ENCODE measurements around the gene GCDH.

GCDH gene

DNA sequence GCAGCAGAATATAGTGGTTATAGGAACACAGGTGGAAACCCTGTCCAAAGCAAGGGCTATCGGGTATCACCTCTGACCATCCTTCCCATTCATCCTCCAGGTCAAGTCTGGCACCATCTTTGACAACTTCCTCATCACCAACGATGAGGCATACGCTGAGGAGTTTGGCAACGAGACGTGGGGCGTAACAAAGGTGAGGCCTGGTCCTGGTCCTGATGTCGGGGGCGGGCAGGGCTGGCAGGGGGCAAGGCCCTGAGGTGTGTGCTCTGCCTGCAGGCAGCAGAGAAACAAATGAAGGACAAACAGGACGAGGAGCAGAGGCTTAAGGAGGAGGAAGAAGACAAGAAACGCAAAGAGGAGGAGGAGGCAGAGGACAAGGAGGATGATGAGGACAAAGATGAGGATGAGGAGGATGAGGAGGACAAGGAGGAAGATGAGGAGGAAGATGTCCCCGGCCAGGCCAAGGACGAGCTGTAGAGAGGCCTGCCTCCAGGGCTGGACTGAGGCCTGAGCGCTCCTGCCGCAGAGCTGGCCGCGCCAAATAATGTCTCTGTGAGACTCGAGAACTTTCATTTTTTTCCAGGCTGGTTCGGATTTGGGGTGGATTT is 52.6 kb downstream of the GCDH start:
- DNase-seq: no peak

DNA sequence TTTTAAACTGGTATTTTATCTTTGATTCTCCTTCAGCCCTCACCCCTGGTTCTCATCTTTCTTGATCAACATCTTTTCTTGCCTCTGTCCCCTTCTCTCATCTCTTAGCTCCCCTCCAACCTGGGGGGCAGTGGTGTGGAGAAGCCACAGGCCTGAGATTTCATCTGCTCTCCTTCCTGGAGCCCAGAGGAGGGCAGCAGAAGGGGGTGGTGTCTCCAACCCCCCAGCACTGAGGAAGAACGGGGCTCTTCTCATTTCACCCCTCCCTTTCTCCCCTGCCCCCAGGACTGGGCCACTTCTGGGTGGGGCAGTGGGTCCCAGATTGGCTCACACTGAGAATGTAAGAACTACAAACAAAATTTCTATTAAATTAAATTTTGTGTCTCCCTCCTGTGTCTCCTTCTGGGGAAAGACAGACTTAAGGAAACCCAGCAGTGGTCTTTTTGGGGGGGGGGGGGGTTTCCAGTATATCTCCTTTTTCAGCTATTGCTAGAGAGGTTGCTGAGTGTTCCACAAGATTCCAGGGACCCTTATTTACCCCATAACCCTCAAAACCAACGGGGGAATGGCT is 53.2 kb downstream of the GCDH start:
- DNase-seq: no peak

DNA sequence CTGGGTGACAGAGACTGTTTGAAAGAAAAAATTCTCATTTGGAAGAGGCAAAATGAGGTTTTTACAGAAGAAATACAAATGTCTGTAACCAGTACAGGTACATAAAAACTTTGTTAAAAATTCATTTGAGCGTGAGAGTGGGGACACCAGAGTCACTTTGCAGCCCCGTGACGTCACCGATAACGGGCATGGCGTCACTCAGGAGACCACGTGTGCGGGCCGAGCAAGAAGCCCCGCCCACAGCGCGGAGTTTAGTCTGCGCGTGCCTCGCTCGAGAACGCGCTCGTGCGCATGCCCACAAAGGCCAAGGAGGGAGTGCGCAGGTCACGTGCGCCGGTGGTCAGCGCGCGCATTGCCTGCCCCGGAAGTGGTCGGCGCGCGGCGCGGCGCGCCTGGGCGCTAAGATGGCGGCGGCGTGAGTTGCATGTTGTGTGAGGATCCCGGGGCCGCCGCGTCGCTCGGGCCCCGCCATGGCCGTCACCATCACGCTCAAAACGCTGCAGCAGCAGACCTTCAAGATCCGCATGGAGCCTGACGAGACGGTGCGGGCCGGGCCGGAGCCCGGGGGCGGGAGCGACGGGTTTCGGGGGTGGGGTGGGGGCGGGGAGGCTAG is 54.6 kb downstream of the GCDH start, which contains the start of gene RAD23A:
Gene RAD23A, plus strand, starts transcription at position 384 of the 613 bp plus-strand sequence. Its CDS starts 87 bp downstream, at position 471.
- peak; percentile 99 for DNase-seq

DNA sequence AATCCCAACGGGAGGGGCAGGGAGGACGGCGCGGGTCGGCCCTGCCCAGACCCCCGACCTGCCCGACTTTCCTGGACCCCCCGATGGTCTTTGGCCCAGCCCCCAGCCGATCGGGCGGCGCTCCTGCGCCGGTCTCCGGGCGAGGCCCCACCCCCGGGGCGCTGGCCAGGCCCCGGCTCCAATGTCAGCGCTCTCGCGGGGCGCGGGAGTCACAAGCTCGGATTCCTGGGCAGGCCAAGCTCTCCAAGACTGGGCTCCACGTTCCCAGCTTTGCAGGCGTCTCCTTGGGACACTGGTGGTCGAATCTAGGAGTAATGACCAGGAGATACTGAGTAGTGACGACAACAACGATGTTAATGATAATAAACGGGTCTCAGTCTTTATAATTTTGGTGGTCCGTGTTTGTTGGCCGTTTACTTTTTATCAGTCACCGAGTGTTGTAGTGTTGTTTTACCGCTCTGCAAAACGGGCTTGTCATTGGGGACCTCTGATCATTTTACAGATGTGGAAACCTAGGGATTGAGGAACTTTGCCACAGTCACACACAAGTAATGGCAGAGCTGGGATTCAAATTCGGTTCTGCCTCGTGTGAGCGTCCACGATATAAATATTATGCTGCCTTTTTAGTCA is 55.2 kb downstream of the GCDH start:
- DNase-seq: peak; percentile 85

DNA sequence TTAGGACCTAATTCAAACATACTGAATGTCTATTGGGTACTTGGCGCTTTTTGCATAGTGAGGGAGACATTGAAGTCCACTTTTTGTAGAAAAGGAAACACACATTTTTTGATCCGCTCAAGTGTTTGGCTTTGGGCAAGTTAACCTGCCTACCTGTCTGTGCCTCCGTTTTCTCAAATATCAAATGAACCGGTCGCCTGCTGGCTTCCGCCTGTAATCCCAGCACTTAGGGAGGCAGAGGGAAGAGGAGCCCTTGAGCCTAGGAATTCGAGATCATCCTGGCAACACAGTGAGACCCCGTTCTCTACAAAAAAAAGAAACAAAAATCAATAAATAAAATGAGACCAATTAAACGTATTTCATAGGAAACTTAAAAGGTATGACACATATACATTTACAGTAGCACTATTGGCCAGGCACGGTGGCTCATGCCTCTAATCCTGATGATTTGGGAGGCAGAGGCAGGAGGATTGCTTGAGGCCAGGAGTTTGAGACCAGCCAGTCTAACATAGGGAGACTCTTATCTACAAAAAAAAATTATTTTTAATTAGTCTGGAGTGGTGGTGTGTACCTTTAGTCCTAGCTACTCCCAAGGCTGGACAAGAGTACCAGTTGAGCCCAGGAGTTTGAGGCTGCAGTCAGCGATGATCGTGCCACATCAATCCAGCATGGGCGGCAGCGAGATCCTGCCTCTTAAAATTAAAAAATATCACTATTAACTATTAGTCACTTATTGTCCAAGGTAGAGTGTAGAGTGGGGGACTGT is 56.0 kb downstream of the GCDH start:
- DNase-seq: no peak

DNA sequence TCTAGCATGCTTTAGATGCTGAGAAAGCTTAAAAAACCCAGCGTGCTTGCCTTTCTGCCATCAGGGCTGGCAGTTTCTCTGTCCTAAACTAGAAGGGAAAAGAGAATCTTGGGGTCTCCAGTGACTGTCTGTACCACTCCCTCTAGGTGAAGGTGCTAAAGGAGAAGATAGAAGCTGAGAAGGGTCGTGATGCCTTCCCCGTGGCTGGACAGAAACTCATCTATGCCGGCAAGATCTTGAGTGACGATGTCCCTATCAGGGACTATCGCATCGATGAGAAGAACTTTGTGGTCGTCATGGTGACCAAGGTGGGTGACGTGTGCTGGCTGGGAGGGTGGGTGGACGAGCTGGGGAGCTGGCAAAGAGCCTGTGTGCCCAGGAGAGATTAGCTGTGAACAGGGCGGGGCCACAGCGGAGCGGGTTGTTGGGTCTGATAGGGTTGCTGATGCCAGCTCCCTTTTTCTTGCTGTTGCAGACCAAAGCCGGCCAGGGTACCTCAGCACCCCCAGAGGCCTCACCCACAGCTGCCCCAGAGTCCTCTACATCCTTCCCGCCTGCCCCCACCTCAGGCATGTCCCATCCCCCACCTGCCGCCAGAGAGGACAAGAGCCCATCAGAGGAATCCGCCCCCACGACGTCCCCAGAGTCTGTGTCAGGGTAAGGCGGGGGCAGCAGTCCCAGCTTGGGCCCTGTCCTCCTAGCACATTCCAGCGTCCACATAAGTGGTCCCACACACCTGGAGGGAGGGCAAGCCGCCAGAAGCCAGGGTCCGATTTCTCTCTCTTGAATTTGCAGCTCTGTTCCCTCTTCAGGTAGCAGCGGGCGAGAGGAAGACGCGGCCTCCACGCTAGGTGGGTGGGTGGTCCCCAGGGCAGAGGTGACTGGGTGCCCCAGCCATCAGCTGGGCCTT is 57.0 kb downstream of the GCDH start:
- DNase-seq: no peak

DNA sequence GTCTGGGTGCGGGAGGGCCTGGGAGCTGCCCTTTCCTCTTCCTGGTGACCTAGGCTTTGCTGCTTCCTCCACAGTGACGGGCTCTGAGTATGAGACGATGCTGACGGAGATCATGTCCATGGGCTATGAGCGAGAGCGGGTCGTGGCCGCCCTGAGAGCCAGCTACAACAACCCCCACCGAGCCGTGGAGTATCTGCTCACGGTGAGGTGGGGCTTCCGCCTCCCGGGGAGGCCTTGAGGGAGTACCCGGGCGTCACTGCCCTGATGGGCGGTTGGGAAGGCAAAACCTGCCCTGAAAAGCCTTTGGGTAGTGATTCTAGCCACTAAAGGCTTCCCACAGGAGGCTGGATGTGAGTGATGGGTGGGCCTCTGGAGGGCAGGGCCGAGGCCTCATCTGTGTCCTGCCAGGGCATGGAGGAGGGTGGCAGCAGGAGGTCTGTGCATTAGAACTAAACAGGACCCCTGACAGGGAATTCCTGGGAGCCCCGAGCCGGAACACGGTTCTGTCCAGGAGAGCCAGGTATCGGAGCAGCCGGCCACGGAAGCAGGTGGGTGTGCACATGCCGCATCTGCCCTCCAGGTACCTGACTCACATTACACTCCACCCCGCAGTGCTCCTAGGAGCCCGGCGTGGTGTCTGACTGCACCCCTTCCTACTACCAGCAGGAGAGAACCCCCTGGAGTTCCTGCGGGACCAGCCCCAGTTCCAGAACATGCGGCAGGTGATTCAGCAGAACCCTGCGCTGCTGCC is 57.8 kb downstream of the GCDH start:
- peak; percentile 57 for DNase-seq
